Measurements from ENCODE around the gene BCAM. TPM values are rescaled to one million over a fixed set of nuclear protein-coding genes. Genes with fewer than 3 reads are reported as not detected.

Gene BCAM
- total and polyA plus RNA-seq, 10 of the 15 experiments (the other 5 are each of a cell fraction or from before 2014, with no cell fraction given) = 0.10 to 0.64 TPM; not detected in 8

- TF ChIP-seq SPI1 (IDR thresholded peaks at IDR 0.05; ENCODE audit: borderline replicate concordance, insufficient read depth, low read depth, low read length) (peak; percentile 3; the same call in 1 of the 2 replicates), HDGF (IDR thresholded peaks at IDR 0.05) (0 out of 2 replicates have a peak, but pooled peaks have one; percentile 61), SMC3 (IDR thresholded peaks at IDR 0.05; ENCODE audit: borderline replicate concordance, low read length) (peak; percentile 73), TBL1XR1 (IDR thresholded peaks at IDR 0.05; ENCODE audit: low read depth, low read length) (no peak), NFXL1 (IDR thresholded peaks at IDR 0.05; ENCODE audit: borderline replicate concordance) (no peak), JUNB (IDR thresholded peaks at IDR 0.05) (0 out of 2 replicates have a peak, but pooled peaks have one; percentile 16), MYB (IDR thresholded peaks at IDR 0.05; ENCODE audit: borderline replicate concordance, low read depth, low read length) (peak; percentile 32; the same call in 1 of the 2 replicates), SUZ12 (IDR thresholded peaks at IDR 0.05; ENCODE audit: unreplicated experiment) (no peak), KDM1A (IDR thresholded peaks at IDR 0.05; ENCODE audit: borderline replicate concordance) (no peak), TCF12 (IDR thresholded peaks at IDR 0.05; ENCODE audit: low read depth, low read length) (peak; percentile 48; the same call in 1 of the 2 replicates), YY1 (IDR thresholded peaks at IDR 0.05; ENCODE audit: low read depth, low read length) (peak; percentile 62; the same call in 1 of the 2 replicates), RAD21 (IDR thresholded peaks at IDR 0.05; ENCODE audit: insufficient read depth, low read depth, low read length) (peak; percentile 72), EED (IDR thresholded peaks at IDR 0.05; ENCODE audit: low read depth) (peak; percentile 65; the same call in 1 of the 2 replicates), NBN (IDR thresholded peaks at IDR 0.05) (no peak), BHLHE40 (IDR thresholded peaks at IDR 0.05; ENCODE audit: borderline replicate concordance in 1 of 2, low read depth in 2 of 2, low read length in 1 of 2) (peak in 1 of 2 experiments; percentile 44; a peak in 1 of 4 replicates), EZH2 (IDR thresholded peaks at IDR 0.05; ENCODE audit: borderline replicate concordance, control insufficient read depth, low read depth, low read length) (no peak), E2F4 (IDR thresholded peaks at IDR 0.05; ENCODE audit: low read depth, low read length) (no peak), HSF1 (IDR thresholded peaks at IDR 0.05; ENCODE audit: low read depth, low read length) (no peak), RB1 (IDR thresholded peaks at IDR 0.05; ENCODE audit: borderline replicate concordance) (no peak), PKNOX1 (IDR thresholded peaks at IDR 0.05) (no peak), IKZF2 (IDR thresholded peaks at IDR 0.05) (peak in 1 of 2 experiments; percentile 24; a peak in 1 of 4 replicates)
- TF ChIP-seq, protein P1, sequence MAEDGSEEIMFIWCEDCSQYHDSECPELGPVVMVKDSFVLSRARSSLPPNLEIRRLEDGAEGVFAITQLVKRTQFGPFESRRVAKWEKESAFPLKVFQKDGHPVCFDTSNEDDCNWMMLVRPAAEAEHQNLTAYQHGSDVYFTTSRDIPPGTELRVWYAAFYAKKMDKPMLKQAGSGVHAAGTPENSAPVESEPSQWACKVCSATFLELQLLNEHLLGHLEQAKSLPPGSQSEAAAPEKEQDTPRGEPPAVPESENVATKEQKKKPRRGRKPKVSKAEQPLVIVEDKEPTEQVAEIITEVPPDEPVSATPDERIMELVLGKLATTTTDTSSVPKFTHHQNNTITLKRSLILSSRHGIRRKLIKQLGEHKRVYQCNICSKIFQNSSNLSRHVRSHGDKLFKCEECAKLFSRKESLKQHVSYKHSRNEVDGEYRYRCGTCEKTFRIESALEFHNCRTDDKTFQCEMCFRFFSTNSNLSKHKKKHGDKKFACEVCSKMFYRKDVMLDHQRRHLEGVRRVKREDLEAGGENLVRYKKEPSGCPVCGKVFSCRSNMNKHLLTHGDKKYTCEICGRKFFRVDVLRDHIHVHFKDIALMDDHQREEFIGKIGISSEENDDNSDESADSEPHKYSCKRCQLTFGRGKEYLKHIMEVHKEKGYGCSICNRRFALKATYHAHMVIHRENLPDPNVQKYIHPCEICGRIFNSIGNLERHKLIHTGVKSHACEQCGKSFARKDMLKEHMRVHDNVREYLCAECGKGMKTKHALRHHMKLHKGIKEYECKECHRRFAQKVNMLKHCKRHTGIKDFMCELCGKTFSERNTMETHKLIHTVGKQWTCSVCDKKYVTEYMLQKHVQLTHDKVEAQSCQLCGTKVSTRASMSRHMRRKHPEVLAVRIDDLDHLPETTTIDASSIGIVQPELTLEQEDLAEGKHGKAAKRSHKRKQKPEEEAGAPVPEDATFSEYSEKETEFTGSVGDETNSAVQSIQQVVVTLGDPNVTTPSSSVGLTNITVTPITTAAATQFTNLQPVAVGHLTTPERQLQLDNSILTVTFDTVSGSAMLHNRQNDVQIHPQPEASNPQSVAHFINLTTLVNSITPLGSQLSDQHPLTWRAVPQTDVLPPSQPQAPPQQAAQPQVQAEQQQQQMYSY (CRISPR knock-in tag; IDR thresholded peaks at IDR 0.05) = no peak
Observed at GRCh38 chr19:44800461-44800860, 8.4 kb upstream of the BCAM start (continued).
